ENCODE results near the gene TIGD4. TPM values are rescaled to one million over a fixed set of nuclear protein-coding genes. Genes with fewer than 3 reads are reported as not detected.
A peak's percentile ranks its signal among the peaks of the same experiment; 100 is the strongest.

Gene TIGD4
- total and polyA plus RNA-seq, 2 of the 13 experiments (the other 11 are each of a cell fraction or from before 2014, with no cell fraction given): 0.15 to 0.62 TPM

GRCh38 chr4:152779513-152780266 is at the start of gene TIGD4, which contains the start of gene ARFIP1 (continued):
- TF ChIP-seq ZFP62 (CRISPR knock-in tag; IDR thresholded peaks at IDR 0.05) (no peak), REL (CRISPR knock-in tag; conservative IDR thresholded peaks at IDR 0.05) (no peak), HHEX (CRISPR knock-in tag; IDR thresholded peaks at IDR 0.05) (no peak), ZNF382 (CRISPR knock-in tag; IDR thresholded peaks at IDR 0.05; ENCODE audit: borderline replicate concordance) (no peak), BRD4 (CRISPR knock-in tag; IDR thresholded peaks at IDR 0.05) (peak; percentile 29; the same call in 1 of the 2 replicates), ZNF335 (CRISPR knock-in tag; IDR thresholded peaks at IDR 0.05) (no peak), CERS6 (CRISPR knock-in tag; IDR thresholded peaks at IDR 0.05) (no peak), ZNF264 (CRISPR knock-in tag; IDR thresholded peaks at IDR 0.05) (peak; percentile 93; the same call in 1 of the 2 replicates), ZNF589 (CRISPR knock-in tag; conservative IDR thresholded peaks at IDR 0.05) (no peak), SOX5 (CRISPR knock-in tag; IDR thresholded peaks at IDR 0.05; ENCODE audit: borderline replicate concordance) (peak; percentile 22; the same call in 1 of the 2 replicates), NR2F1 (CRISPR knock-in tag; IDR thresholded peaks at IDR 0.05) (peak in 1 of 2 experiments; percentile 66; a peak in 2 of 4 replicates)
- TF ChIP-seq, protein P1, sequence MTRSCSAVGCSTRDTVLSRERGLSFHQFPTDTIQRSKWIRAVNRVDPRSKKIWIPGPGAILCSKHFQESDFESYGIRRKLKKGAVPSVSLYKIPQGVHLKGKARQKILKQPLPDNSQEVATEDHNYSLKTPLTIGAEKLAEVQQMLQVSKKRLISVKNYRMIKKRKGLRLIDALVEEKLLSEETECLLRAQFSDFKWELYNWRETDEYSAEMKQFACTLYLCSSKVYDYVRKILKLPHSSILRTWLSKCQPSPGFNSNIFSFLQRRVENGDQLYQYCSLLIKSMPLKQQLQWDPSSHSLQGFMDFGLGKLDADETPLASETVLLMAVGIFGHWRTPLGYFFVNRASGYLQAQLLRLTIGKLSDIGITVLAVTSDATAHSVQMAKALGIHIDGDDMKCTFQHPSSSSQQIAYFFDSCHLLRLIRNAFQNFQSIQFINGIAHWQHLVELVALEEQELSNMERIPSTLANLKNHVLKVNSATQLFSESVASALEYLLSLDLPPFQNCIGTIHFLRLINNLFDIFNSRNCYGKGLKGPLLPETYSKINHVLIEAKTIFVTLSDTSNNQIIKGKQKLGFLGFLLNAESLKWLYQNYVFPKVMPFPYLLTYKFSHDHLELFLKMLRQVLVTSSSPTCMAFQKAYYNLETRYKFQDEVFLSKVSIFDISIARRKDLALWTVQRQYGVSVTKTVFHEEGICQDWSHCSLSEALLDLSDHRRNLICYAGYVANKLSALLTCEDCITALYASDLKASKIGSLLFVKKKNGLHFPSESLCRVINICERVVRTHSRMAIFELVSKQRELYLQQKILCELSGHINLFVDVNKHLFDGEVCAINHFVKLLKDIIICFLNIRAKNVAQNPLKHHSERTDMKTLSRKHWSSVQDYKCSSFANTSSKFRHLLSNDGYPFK (CRISPR knock-in tag; IDR thresholded peaks at IDR 0.05; ENCODE audit: borderline replicate concordance): peak; percentile 74
- TF ChIP-seq, protein P2, sequence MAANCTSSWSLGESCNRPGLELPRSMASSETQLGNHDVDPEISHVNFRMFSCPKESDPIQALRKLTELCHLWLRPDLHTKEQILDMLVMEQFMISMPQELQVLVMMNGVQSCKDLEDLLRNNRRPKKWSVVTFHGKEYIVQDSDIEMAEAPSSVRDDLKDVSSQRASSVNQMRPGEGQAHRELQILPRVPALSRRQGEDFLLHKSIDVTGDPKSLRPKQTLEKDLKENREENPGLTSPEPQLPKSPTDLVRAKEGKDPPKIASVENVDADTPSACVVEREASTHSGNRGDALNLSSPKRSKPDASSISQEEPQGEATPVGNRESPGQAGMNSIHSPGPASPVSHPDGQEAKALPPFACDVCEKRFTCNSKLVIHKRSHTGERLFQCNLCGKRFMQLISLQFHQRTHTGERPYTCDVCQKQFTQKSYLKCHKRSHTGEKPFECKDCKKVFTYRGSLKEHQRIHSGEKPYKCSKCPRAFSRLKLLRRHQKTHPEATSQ (CRISPR knock-in tag; IDR thresholded peaks at IDR 0.05; ENCODE audit: borderline replicate concordance): no peak; the same call in 1 of the 2 replicates
- TF ChIP-seq, protein P3, sequence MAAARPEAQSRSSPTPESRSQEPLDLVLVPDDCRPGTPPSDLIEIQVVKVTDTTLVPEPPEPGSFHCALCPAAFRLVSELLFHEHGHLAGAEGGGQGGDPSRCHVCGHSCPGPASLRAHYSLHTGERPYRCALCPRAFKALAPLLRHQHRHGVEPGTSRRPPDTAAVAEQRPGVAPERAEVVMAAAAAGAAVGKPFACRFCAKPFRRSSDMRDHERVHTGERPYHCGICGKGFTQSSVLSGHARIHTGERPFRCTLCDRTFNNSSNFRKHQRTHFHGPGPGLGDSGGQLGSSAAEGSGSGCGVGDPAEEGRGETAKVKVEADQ (CRISPR knock-in tag; IDR thresholded peaks at IDR 0.05; ENCODE audit: borderline replicate concordance): peak; percentile 90; the same call in 1 of the 2 replicates
- TF ChIP-seq, protein P4, sequence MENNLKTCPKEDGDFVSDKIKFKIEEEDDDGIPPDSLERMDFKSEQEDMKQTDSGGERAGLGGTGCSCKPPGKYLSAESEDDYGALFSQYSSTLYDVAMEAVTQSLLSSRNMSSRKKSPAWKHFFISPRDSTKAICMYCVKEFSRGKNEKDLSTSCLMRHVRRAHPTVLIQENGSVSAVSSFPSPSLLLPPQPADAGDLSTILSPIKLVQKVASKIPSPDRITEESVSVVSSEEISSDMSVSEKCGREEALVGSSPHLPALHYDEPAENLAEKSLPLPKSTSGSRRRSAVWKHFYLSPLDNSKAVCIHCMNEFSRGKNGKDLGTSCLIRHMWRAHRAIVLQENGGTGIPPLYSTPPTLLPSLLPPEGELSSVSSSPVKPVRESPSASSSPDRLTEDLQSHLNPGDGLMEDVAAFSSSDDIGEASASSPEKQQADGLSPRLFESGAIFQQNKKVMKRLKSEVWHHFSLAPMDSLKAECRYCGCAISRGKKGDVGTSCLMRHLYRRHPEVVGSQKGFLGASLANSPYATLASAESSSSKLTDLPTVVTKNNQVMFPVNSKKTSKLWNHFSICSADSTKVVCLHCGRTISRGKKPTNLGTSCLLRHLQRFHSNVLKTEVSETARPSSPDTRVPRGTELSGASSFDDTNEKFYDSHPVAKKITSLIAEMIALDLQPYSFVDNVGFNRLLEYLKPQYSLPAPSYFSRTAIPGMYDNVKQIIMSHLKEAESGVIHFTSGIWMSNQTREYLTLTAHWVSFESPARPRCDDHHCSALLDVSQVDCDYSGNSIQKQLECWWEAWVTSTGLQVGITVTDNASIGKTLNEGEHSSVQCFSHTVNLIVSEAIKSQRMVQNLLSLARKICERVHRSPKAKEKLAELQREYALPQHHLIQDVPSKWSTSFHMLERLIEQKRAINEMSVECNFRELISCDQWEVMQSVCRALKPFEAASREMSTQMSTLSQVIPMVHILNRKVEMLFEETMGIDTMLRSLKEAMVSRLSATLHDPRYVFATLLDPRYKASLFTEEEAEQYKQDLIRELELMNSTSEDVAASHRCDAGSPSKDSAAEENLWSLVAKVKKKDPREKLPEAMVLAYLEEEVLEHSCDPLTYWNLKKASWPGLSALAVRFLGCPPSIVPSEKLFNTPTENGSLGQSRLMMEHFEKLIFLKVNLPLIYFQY (CRISPR knock-in tag; IDR thresholded peaks at IDR 0.05; ENCODE audit: borderline replicate concordance): peak; percentile 98
- TF ChIP-seq, protein P5, sequence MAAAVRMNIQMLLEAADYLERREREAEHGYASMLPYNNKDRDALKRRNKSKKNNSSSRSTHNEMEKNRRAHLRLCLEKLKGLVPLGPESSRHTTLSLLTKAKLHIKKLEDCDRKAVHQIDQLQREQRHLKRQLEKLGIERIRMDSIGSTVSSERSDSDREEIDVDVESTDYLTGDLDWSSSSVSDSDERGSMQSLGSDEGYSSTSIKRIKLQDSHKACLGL (CRISPR knock-in tag; IDR thresholded peaks at IDR 0.05): no peak
